Measurements from ENCODE around the gene RNF133.

GRCh38 chr7:122682815-122683550 is 15.9 kb downstream of the RNF133 start:
- TF ChIP-seq CTCF (conservative IDR thresholded peaks at IDR 0.05; ENCODE audit: low read length) (no peak), EZH2phosphoT487 (IDR thresholded peaks at IDR 0.05; ENCODE audit: borderline replicate concordance) (no peak)
